CD4-positive, CD25-positive, alpha-beta regulatory T cell (primary cell): ENCODE results near the gene CARD6. TPM values are rescaled to one million over a fixed set of nuclear protein-coding genes. Genes with fewer than 3 reads are reported as not detected.
A peak's percentile ranks its signal among the peaks of the same experiment; 100 is the strongest.
"Not testable (repeated sequence)": the region's sequence is repeated elsewhere in the genome, so short reads cannot be mapped to it uniquely, and the experiment has no call there.

Experiments used
- ATAC-seq, 2 donors: fragments of 150-1000 bp; cut with Tn5 transposase; one replicate each; pipeline ENCODE4 v1.10.0; 2021; ENCODE audit warnings: low read depth in 2 of 2, moderate number of reproducible peaks in 2 of 2, moderate library complexity in 1 of 2
- DNase-seq, 3 donors: peaks; one replicate each; pipeline versions ENCODE4 v3.0.0 to v3.0.0-alpha.2; 2012 to 2022; ENCODE audit warnings: mixed read lengths in 1 of 3
- H3K27ac ChIP-seq: one replicate; pipeline ENCODE4 v1.7.0; 2013; ENCODE audit warnings: mild to moderate bottlenecking, low read length; ENCODE audit not compliant: insufficient read depth, poor library complexity, severe bottlenecking
- H3K27me3 ChIP-seq: one replicate; pipeline ENCODE4 v1.7.0; 2013; ENCODE audit warnings: low read length; ENCODE audit not compliant: control insufficient read depth, insufficient read depth
- H3K36me3 ChIP-seq: one replicate; pipeline ENCODE4 v1.7.0; 2013; ENCODE audit warnings: mild to moderate bottlenecking, low read length, moderate library complexity; ENCODE audit not compliant: control insufficient read depth, insufficient read depth
- H3K4me1 ChIP-seq: 2 replicates; pipeline ENCODE4 v1.7.0; 2013; ENCODE audit warnings: mild to moderate bottlenecking, low read length; ENCODE audit not compliant: insufficient read depth, control insufficient read depth, poor library complexity, severe bottlenecking
- H3K4me3 ChIP-seq: one replicate; pipeline ENCODE4 v1.7.0; 2013; ENCODE audit warnings: low read depth, mild to moderate bottlenecking, low read length, moderate library complexity
- H3K9me3 ChIP-seq, 2 experiments: 1 replicate in 1 of 2; 2 replicates in 1 of 2; pipeline ENCODE4 v1.7.0; 2013; ENCODE audit warnings: low read length in 2 of 2, mild to moderate bottlenecking in 1 of 2, moderate library complexity in 1 of 2; ENCODE audit not compliant: control insufficient read depth in 2 of 2
- H3K27ac Mint-ChIP-seq, 3 donors: one replicate each; pipeline ENCODE4 v1.8.0; 2020 to 2022; ENCODE audit warnings: mild to moderate bottlenecking in 3 of 3, mixed read lengths in 3 of 3, moderate library complexity in 2 of 3
- H3K27me3 Mint-ChIP-seq: one replicate; pipeline ENCODE4 v1.8.0; 2022; ENCODE audit warnings: mild to moderate bottlenecking, mixed read lengths
- H3K36me3 Mint-ChIP-seq: one replicate; pipeline ENCODE4 v1.8.0; 2020; ENCODE audit warnings: mixed read lengths
- H3K4me1 Mint-ChIP-seq, 4 donors: one replicate each; pipeline ENCODE4 v1.8.0; 2020 to 2022; ENCODE audit warnings: mixed read lengths in 4 of 4, mild to moderate bottlenecking in 1 of 4
- H3K4me3 Mint-ChIP-seq, 4 donors: one replicate each; pipeline ENCODE4 v1.8.0; 2020 to 2022; ENCODE audit warnings: mild to moderate bottlenecking in 4 of 4, mixed read lengths in 4 of 4, moderate library complexity in 3 of 4
- H3K9me3 Mint-ChIP-seq, 7 donors: one replicate each; pipeline ENCODE4 v1.8.0; 2020 to 2022; ENCODE audit warnings: mixed read lengths in 7 of 7, mild to moderate bottlenecking in 3 of 7, moderate library complexity in 2 of 7
- polyA plus RNA-seq, 4 donors: library from polyadenylated mRNA; unstranded; fragments of 300-500 nt; fragmentation: Illumina TruSeq; gene quantifications; one replicate each; pipeline ENCODE4 v1.2.3, GENCODE V29; 2021
- total RNA-seq: library from RNA; stranded (reverse); gene quantifications from one replicate; pipeline ENCODE4 v1.2.3, GENCODE V29; 2022

Gene CARD6
- total and polyA plus RNA-seq, 5 donors from 2014 or later: 2.8 to 5.8 (median 4.7) TPM

- not testable (repeated sequence) for ATAC-seq, H3K4me1 ChIP-seq, DNase-seq, H3K9me3 Mint-ChIP-seq, H3K4me3 Mint-ChIP-seq, H3K27me3 Mint-ChIP-seq, H3K4me3 ChIP-seq, H3K9me3 ChIP-seq, H3K27me3 ChIP-seq, H3K27ac ChIP-seq
- Mint-ChIP-seq H3K27ac (peak overlapping the region in 2 of 3 donors; percentile 28 to 93), H3K4me1 (peaks cover 10 to 18% (median 16%) of the 10 kb centered on the region in 4 donors), H3K36me3 (peaks cover 34% of the 10 kb centered on the region)
- H3K36me3 ChIP-seq: peaks cover 43% of the 10 kb centered on the region
These were observed 15.6 kb upstream of the CARD6 start for GRCh38 chr5:40825461-40826043.

- no peaks in the 10 kb centered on the region for H3K27me3 Mint-ChIP-seq
- H3K4me1 Mint-ChIP-seq: peaks cover 10 to 23% (median 20%) of the 10 kb centered on the region in 4 donors
These were observed 14.5 kb upstream of the CARD6 start for GRCh38 chr5:40826489-40827187.

GRCh38 chr5:40827188-40827977 is 13.8 kb upstream of the CARD6 start:
- H3K27me3 Mint-ChIP-seq: no peaks in the 10 kb centered on the region
- no peaks in the 10 kb centered on the region for H3K27me3 ChIP-seq
- H3K27ac ChIP-seq: no peak overlapping the region
- H3K36me3 Mint-ChIP-seq: peaks cover 46% of the 10 kb centered on the region
- DNase-seq (no peak), ATAC-seq (no peak)
- H3K9me3 ChIP-seq: no peaks in the 10 kb centered on the region
- H3K4me1 Mint-ChIP-seq: peaks cover 16 to 30% (median 27%) of the 10 kb centered on the region in 4 donors
- peaks cover 4% of the 10 kb centered on the region for H3K4me1 ChIP-seq
- no peak overlapping the region for H3K4me3 ChIP-seq
- H3K9me3 Mint-ChIP-seq: no peaks in the 10 kb centered on the region
- H3K36me3 ChIP-seq: peaks cover 62% of the 10 kb centered on the region
- peak overlapping the region in 1 of 4 donors; percentile 22 for H3K4me3 Mint-ChIP-seq
- H3K27ac Mint-ChIP-seq: peak overlapping the region in 2 of 3 donors; percentile 10 to 43

More at GRCh38 chr5:40826489-40827187, 14.5 kb upstream of the CARD6 start:
- DNase-seq (no peak), ATAC-seq (no peak)
- peaks cover 54% of the 10 kb centered on the region for H3K36me3 ChIP-seq
- no peaks in the 10 kb centered on the region for H3K27me3 ChIP-seq
- no peak overlapping the region for H3K27ac ChIP-seq
- no peak overlapping the region for H3K4me3 ChIP-seq
- H3K9me3 ChIP-seq: no peaks in the 10 kb centered on the region
- H3K9me3 Mint-ChIP-seq: no peaks in the 10 kb centered on the region
- no peak overlapping the region for H3K27ac Mint-ChIP-seq
- peaks cover 39% of the 10 kb centered on the region for H3K36me3 Mint-ChIP-seq
- no peak overlapping the region for H3K4me3 Mint-ChIP-seq
- no peaks in the 10 kb centered on the region for H3K4me1 ChIP-seq

- DNase-seq: no peak
- Mint-ChIP-seq H3K4me1 (peaks cover 19 to 38% (median 34%) of the 10 kb centered on the region in 4 donors), H3K9me3 (no peaks in the 10 kb centered on the region), H3K27me3 (no peaks in the 10 kb centered on the region), H3K27ac (peak overlapping the region in 2 of 3 donors; percentile 10 to 43), H3K4me3 (peak overlapping the region in 1 of 4 donors; percentile 22), H3K36me3 (peaks cover 54% of the 10 kb centered on the region)
- no peak overlapping the region for H3K4me3 ChIP-seq
- no peak for ATAC-seq
- no peaks in the 10 kb centered on the region for H3K27me3 ChIP-seq
- H3K27ac ChIP-seq: no peak overlapping the region
- H3K36me3 ChIP-seq: peaks cover 69% of the 10 kb centered on the region
- peaks cover 11% of the 10 kb centered on the region for H3K4me1 ChIP-seq
- H3K9me3 ChIP-seq: no peaks in the 10 kb centered on the region
These were observed 13.0 kb upstream of the CARD6 start for GRCh38 chr5:40828021-40828631.

- H3K27me3 ChIP-seq: no peaks in the 10 kb centered on the region
- peak overlapping the region; percentile 33 to 83 (median 43) for H3K27ac Mint-ChIP-seq
- DNase-seq (no peak), ATAC-seq (no peak)
- no peak overlapping the region for H3K4me3 ChIP-seq
- peaks cover 62% of the 10 kb centered on the region for H3K36me3 Mint-ChIP-seq
- no peaks in the 10 kb centered on the region for H3K27me3 Mint-ChIP-seq
- peaks cover 20% of the 10 kb centered on the region for H3K4me1 ChIP-seq
- no peak overlapping the region for H3K4me3 Mint-ChIP-seq
- peaks cover 74% of the 10 kb centered on the region for H3K36me3 ChIP-seq
- H3K9me3 Mint-ChIP-seq: no peaks in the 10 kb centered on the region
- no peaks in the 10 kb centered on the region for H3K9me3 ChIP-seq
- no peak overlapping the region for H3K27ac ChIP-seq
- peaks cover 26 to 46% (median 43%) of the 10 kb centered on the region in 4 donors for H3K4me1 Mint-ChIP-seq
These were observed 12.2 kb upstream of the CARD6 start for GRCh38 chr5:40828690-40829661.

- Mint-ChIP-seq H3K27me3 (no peaks in the 10 kb centered on the region), H3K4me3 (peak overlapping the region in 1 of 4 donors; percentile 64), H3K36me3 (peaks cover 70% of the 10 kb centered on the region), H3K4me1 (peaks cover 31 to 53% (median 48%) of the 10 kb centered on the region in 4 donors), H3K9me3 (no peaks in the 10 kb centered on the region), H3K27ac (peak overlapping the region in 1 of 3 donors; percentile 76)
- Histone ChIP-seq H3K27ac (no peak overlapping the region), H3K27me3 (no peaks in the 10 kb centered on the region), H3K4me1 (peaks cover 26% of the 10 kb centered on the region), H3K4me3 (no peak overlapping the region), H3K9me3 (no peaks in the 10 kb centered on the region), H3K36me3 (peaks cover 74% of the 10 kb centered on the region)
- ATAC-seq (no peak), DNase-seq (no peak)
These were observed 11.2 kb upstream of the CARD6 start for GRCh38 chr5:40829748-40830533.
